Neutrophil (primary cell): ENCODE data around the gene ACAD11.
"Not testable (repeated sequence)": the region's sequence is repeated elsewhere in the genome, so short reads cannot be mapped to it uniquely, and the experiment has no call there.

Source experiments
- H3K27ac ChIP-seq: fragments of 200-600 bp; sonication (generic); 2 replicates; pipeline ENCODE4 v1.5.1; 2016; ENCODE audit warnings: mild to moderate bottlenecking, moderate library complexity
- H3K27me3 ChIP-seq: fragments of 200-600 bp; sonication (generic); 2 replicates; pipeline ENCODE4 v1.6.0; 2016; ENCODE audit warnings: mild to moderate bottlenecking
- H3K36me3 ChIP-seq: fragments of 200-600 bp; sonication (generic); 2 replicates; pipeline ENCODE4 v1.5.1; 2017
- H3K4me1 ChIP-seq, 2 experiments: fragments of 200-600 bp in 1 of 2; sonication (generic) in 1 of 2; 1 replicate in 1 of 2; 2 replicates in 1 of 2; pipeline versions ENCODE4 v1.5.1 to v1.6.1; 2013 to 2016; ENCODE audit warnings: low read depth in 1 of 2, low read length in 1 of 2, mild to moderate bottlenecking in 1 of 2, moderate library complexity in 1 of 2; ENCODE audit not compliant: control insufficient read depth in 1 of 2, insufficient read depth in 1 of 2
- H3K4me3 ChIP-seq, 2 experiments: fragments of 200-600 bp in 1 of 2; sonication (generic) in 1 of 2; 1 replicate in 1 of 2; 2 replicates in 1 of 2; pipeline ENCODE4 v1.5.1; 2013 to 2016; ENCODE audit warnings: low read depth in 1 of 2, low read length in 1 of 2, mild to moderate bottlenecking in 1 of 2, moderate library complexity in 1 of 2
- H3K9me3 ChIP-seq: fragments of 200-600 bp; sonication (generic); 2 replicates; pipeline ENCODE4 v1.5.1; 2016
- TF ChIP-seq, protein P1 (sequence below): fragments of 200-600 bp; sonication (generic); IDR thresholded peaks from 2 replicates; pipeline ENCODE4 v1.5.1; 2016; ENCODE audit warnings: antibody characterized with exemption

Gene ACAD11

DNA sequence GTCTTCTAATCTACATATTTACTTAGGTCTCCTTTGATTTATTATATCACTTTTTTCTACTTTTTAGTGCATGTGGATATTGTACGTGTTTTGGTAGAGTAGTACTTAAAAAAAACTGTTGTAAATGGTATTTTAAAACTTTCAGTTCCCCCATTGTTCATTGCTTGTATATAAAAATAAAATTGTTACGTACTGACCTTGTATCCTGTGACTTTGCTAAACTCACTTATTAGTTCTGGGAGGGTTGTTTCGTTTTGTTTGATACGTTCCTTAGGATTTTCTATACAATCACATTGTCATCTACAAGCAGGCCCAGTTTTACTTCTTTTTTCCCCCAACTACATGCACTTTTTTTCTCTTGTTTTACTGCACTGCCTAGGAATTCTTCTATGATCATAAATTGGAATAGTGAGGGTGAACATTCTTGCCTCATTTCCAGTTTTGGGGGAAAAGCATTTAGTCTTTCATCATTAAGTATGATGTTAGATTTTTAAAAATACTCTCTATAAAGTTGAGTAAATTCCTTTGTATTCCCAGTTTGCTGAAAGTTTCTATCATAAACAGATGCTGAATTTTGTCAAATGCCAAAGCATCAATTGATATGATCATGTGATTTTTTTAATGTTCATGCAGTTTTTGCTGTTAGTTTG is 96.1 kb downstream of the ACAD11 start:
- no peaks in the 10 kb centered on the region for H3K9me3 ChIP-seq
- H3K4me3 ChIP-seq, result no peak overlapping the region
- no peaks in the 10 kb centered on the region for H3K27me3 ChIP-seq
- no peaks in the 10 kb centered on the region for H3K4me1 ChIP-seq
- peaks cover 24% of the 10 kb centered on the region for H3K36me3 ChIP-seq
- TF ChIP-seq, protein P1, sequence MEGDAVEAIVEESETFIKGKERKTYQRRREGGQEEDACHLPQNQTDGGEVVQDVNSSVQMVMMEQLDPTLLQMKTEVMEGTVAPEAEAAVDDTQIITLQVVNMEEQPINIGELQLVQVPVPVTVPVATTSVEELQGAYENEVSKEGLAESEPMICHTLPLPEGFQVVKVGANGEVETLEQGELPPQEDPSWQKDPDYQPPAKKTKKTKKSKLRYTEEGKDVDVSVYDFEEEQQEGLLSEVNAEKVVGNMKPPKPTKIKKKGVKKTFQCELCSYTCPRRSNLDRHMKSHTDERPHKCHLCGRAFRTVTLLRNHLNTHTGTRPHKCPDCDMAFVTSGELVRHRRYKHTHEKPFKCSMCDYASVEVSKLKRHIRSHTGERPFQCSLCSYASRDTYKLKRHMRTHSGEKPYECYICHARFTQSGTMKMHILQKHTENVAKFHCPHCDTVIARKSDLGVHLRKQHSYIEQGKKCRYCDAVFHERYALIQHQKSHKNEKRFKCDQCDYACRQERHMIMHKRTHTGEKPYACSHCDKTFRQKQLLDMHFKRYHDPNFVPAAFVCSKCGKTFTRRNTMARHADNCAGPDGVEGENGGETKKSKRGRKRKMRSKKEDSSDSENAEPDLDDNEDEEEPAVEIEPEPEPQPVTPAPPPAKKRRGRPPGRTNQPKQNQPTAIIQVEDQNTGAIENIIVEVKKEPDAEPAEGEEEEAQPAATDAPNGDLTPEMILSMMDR, result no peak
- H3K27ac ChIP-seq, result no peak overlapping the region

GRCh38 chr3:132561003-132561402 is 98.6 kb downstream of the ACAD11 start:
- no peaks in the 10 kb centered on the region for H3K4me1 ChIP-seq
- H3K9me3 ChIP-seq, result no peaks in the 10 kb centered on the region
- TF ChIP-seq, protein P1, result no peak
- H3K27me3 ChIP-seq, result no peaks in the 10 kb centered on the region
- H3K4me3 ChIP-seq, result no peak overlapping the region
- peaks cover 44% of the 10 kb centered on the region for H3K36me3 ChIP-seq
- H3K27ac ChIP-seq, result no peak overlapping the region

DNA sequence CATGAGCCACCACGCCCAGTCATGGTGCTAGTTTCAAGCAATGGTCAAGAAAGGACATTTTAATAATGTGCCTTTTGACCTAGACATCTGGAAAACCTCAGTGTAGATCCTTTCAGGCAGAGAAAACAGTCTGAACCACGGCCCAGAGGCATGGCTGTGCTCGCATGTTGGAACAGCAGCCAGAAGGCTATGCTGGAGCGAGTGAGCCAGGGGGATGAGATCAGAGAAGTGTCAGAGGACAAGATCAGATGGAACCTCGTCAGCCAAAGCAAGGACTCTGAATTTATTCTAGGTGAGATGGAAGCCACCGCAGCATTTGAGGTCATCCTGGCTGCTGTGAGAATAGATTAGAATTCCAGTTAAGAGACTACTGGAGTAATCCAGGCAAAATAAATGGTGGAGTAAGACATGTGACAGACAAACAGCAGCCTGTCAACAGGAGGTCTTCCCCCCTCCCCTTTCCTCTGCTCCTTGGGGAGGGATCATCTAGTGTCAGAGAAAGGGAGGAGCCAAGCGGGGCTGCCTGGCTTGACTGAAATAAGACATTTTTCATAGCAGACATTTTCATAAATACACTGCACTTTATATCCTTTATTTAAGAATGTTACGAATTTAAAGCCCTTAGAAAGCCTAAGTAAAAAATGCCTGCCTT is 103.0 kb downstream of the ACAD11 start:
- Histone ChIP-seq H3K4me3 (no peak overlapping the region), H3K27me3 (no peaks in the 10 kb centered on the region), H3K4me1 (no peaks in the 10 kb centered on the region), H3K27ac (no peak overlapping the region), H3K36me3 (peaks cover 41% of the 10 kb centered on the region), H3K9me3 (no peaks in the 10 kb centered on the region)
- TF ChIP-seq, protein P1, result no peak

DNA sequence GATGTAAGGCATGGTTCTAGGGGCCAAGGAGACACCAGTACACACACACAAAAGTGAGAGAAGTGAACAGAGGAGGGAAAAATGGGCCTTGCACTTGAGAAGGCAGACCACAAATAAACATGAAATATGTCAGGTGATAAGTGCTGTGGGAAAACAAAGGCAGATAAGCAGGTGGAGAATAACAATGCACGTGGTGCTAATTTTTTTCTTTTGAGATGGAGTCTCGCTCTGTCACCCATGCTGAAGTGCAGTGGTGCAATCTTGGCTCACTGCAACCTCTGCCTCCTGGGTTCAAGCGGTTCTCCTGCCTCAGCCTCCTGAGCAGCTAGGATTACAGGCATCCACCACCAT is 103.6 kb downstream of the ACAD11 start:
- not testable (repeated sequence) for H3K4me1 ChIP-seq, H3K9me3 ChIP-seq, H3K27ac ChIP-seq

GRCh38 chr3:132555306-132556035 is 104.1 kb downstream of the ACAD11 start:
- Histone ChIP-seq H3K9me3 (no peaks in the 10 kb centered on the region), H3K36me3 (peaks cover 34% of the 10 kb centered on the region), H3K4me3 (no peak overlapping the region), H3K4me1 (peaks cover 0 to 5% of the 10 kb centered on the region in 2 experiments), H3K27ac (no peak overlapping the region), H3K27me3 (no peaks in the 10 kb centered on the region)
- TF ChIP-seq, protein P1, result no peak

More for the DNA sequence above, 103.6 kb downstream of the ACAD11 start:
- not testable (repeated sequence) for H3K27me3 ChIP-seq, H3K4me3 ChIP-seq
- peaks cover 40% of the 10 kb centered on the region for H3K36me3 ChIP-seq

DNA sequence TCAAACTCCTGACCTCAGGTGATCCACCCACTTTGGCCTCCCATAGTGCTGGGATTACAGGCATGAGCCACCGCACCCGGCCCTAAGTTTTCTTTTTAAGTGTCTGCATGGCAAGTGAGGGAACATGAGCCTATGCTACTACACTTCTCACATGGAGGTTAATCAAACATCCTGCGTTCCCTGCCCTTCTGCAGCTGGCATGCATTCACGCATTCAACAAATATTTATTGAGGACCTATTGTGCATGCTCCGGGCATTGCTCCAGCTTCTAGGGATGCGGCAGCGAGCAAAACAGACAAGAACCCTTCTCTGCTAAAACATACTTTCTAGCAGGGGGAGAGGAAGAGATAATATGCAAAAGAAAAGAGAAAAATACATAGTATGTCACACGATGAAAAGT is 105.2 kb downstream of the ACAD11 start:
- Histone ChIP-seq H3K27ac (no peak overlapping the region), H3K9me3 (no peaks in the 10 kb centered on the region), H3K27me3 (no peaks in the 10 kb centered on the region), H3K4me3 (no peak overlapping the region), H3K36me3 (peaks cover 28% of the 10 kb centered on the region), H3K4me1 (peaks cover 0 to 16% of the 10 kb centered on the region in 2 experiments)
- TF ChIP-seq, protein P1, result no peak
